Measurements from ENCODE around the gene KCTD16. TPM values are rescaled to one million over a fixed set of nuclear protein-coding genes. Genes with fewer than 3 reads are reported as not detected.

Gene KCTD16
- total RNA-seq, 1 experiment from 2014 or later: 0.08 TPM

DNA sequence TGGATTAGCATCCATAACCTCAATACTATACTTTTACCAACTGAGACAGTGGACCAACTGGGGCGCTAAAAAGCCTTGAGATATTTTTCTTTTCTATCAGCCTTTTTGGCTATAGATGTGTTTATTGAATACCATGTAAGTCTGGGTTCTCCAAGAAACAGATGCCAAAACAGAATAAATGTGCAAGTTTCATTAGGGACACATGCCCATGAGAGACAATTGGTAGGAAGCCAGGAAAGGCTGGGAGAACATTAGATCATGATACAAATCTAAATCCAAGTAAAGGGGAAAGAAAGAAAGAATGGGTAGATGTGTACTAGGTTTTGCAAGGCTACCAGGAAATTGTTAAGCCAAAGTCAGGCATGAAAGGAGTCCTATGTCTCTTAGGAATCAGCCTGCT is 152.5 kb downstream of the KCTD16 start:
- H3K4me3 ChIP-seq: no peak overlapping the region
- H3K9me3 ChIP-seq (replicated peaks): no peaks in the 10 kb centered on the region; the same call in 1 of the 2 replicates
- H3K36me3 ChIP-seq: no peaks in the 10 kb centered on the region
- H3K27ac ChIP-seq: no peak overlapping the region
- H3K4me1 ChIP-seq (replicated peaks): no peaks in the 10 kb centered on the region
- DNase-seq (ENCODE audit: low read depth in 1 of 2, low spot score in 2 of 2): no peak
- H3K27me3 ChIP-seq (replicated peaks): 0 out of 2 replicates have a peak, but pooled peaks cover 7% of the 10 kb centered on the region

DNA sequence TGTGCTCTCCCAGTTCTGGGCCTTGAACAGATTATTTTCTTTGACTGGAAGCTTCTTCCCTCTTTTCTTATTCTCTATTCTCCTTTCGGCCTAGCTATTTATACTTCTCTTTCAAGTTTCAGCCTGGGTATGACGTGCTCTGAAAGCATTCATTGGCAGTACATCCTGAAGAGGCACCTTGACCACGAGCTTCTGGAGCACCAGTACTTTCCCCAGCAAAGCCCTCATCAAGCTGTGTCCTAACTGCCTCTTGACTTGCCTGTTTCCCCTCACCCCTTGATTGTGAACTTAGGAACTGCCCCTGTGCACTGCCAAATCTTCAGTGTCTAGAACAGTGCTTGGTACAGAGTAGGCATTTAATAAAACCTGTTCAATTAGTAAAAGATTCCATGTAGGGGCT is 154.9 kb downstream of the KCTD16 start:
- no peak overlapping the region for H3K4me3 ChIP-seq
- H3K4me1 ChIP-seq (replicated peaks): no peaks in the 10 kb centered on the region
- no peaks in the 10 kb centered on the region for H3K36me3 ChIP-seq
- 0 out of 2 replicates have a peak, but pooled peaks cover 7% of the 10 kb centered on the region for H3K27me3 ChIP-seq (replicated peaks)
- DNase-seq (ENCODE audit: low read depth in 1 of 2, low spot score in 2 of 2): no peak
- H3K9me3 ChIP-seq (replicated peaks): no peaks in the 10 kb centered on the region; the same call in 1 of the 2 replicates
- no peak overlapping the region for H3K27ac ChIP-seq

DNA sequence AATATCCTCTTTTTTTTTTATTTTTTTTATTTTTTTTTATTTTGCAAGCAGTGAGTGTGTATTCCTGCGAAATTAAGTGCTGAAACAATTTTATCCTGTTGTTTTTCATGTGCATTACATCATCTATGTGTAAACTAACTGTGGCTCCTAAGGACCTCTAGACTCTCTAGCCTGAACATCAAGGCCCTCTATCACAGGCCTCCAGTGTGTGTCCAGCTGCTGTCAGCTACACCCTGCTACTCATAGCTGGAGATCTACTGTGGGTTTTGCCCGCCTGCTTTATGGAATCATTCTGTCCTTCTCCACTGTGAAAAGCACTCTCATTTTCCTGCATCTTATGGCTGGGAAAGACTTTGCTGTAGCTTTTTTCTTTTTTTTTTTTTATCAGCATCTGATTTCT is 157.8 kb downstream of the KCTD16 start:
- Histone ChIP-seq H3K27me3 (replicated peaks) (0 out of 2 replicates have a peak, but pooled peaks cover 3% of the 10 kb centered on the region), H3K36me3 (no peaks in the 10 kb centered on the region), H3K9me3 (replicated peaks) (no peaks in the 10 kb centered on the region; the same call in 1 of the 2 replicates), H3K27ac (no peak overlapping the region), H3K4me3 (no peak overlapping the region), H3K4me1 (replicated peaks) (no peaks in the 10 kb centered on the region)
- DNase-seq (ENCODE audit: low read depth in 1 of 2, low spot score in 2 of 2): no peak

DNA sequence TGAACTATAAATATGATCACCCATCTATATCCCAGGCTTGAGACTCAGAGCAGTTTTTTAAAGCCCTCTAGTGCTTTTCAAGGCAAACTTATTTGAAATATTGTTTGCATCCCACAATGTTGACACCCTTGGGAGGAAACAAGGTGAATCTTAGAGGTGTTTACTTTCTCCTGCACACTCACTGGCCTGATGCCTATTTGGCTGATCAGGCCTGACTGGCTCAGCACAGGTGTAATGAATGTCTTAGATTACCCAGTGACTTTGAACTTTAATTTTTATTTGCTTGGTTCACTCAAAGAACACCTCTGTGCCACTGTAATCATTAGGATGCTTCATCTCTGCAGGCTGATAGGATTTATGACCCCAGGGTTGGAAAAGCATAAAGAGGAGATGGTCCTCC is 158.3 kb downstream of the KCTD16 start:
- Histone ChIP-seq H3K4me3 (no peak overlapping the region), H3K36me3 (no peaks in the 10 kb centered on the region), H3K9me3 (replicated peaks) (no peaks in the 10 kb centered on the region), H3K27me3 (replicated peaks) (0 out of 2 replicates have a peak, but pooled peaks cover 3% of the 10 kb centered on the region), H3K4me1 (replicated peaks) (no peaks in the 10 kb centered on the region), H3K27ac (no peak overlapping the region)
- DNase-seq (ENCODE audit: low read depth in 1 of 2, low spot score in 2 of 2): no peak

DNA sequence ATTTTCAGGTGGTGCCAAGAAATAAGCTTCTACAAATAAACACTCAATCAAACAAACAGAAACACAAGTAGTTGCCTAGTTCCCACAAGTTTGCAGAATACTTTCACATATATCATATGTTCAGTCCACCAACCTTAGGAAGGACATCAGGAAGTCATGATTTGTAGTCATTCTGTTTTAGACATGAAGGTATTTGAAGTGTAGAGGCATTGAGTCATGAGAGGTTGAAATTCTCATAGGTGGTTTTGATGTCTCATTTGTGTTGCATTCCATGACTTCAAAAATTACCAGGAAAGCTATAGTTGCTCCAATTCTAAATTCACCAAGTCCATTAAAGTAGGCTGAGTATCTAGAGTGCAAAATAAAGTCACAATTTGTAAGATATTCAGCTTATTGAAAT is 159.0 kb downstream of the KCTD16 start:
- 0 out of 2 replicates have a peak, but pooled peaks cover 3% of the 10 kb centered on the region for H3K27me3 ChIP-seq (replicated peaks)
- H3K36me3 ChIP-seq: no peaks in the 10 kb centered on the region
- H3K4me3 ChIP-seq: no peak overlapping the region
- no peak for DNase-seq (ENCODE audit: low read depth in 1 of 2, low spot score in 2 of 2)
- H3K4me1 ChIP-seq (replicated peaks): no peaks in the 10 kb centered on the region
- no peak overlapping the region for H3K27ac ChIP-seq
- no peaks in the 10 kb centered on the region for H3K9me3 ChIP-seq (replicated peaks)

DNA sequence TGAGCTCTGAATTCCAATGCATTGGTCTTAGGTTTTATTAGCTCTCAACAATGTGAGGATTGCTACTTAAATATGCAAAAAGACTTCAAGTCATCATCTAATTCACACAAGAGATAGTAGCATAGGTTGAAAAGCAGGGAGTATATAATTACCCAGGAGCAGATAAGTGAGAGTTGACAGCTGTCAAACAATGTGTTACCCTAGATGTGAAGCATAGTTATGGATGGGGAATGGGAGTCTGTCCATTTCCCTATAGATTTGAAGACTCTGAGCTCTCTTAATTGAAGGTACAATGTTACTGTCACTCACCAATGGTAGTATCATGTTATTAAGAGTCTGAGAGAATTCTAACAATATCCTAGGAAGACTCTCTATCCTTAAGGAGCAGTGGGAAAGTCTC is 160.7 kb downstream of the KCTD16 start:
- DNase-seq (ENCODE audit: low read depth in 1 of 2, low spot score in 2 of 2): no peak
- Histone ChIP-seq H3K36me3 (no peaks in the 10 kb centered on the region), H3K27me3 (replicated peaks) (no peaks in the 10 kb centered on the region), H3K4me1 (replicated peaks) (no peaks in the 10 kb centered on the region), H3K4me3 (no peak overlapping the region), H3K27ac (no peak overlapping the region), H3K9me3 (replicated peaks) (no peaks in the 10 kb centered on the region)

DNA sequence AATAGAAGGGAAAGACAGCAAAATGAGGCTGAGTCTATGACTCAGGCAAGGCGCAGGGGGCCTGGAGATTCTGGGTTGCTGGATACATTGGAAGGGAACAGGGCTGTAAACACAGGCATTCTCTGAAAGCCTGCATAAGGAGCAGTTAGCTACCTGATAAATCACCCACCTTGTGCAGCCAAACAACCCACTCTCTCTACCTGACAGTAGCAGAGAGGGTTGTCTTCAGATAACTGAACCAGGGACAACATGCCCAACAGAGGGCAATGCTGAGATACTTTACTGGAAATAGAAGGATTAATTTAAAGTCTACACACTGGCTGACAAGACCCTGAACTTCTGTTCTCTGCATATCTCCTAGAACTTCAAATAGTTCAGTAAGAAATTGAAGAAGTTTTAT is 161.6 kb downstream of the KCTD16 start:
- Histone ChIP-seq H3K27me3 (replicated peaks) (no peaks in the 10 kb centered on the region), H3K4me3 (no peak overlapping the region), H3K27ac (no peak overlapping the region), H3K4me1 (replicated peaks) (no peaks in the 10 kb centered on the region), H3K36me3 (no peaks in the 10 kb centered on the region), H3K9me3 (replicated peaks) (no peaks in the 10 kb centered on the region)
- no peak for DNase-seq (ENCODE audit: low read depth in 1 of 2, low spot score in 2 of 2)

DNA sequence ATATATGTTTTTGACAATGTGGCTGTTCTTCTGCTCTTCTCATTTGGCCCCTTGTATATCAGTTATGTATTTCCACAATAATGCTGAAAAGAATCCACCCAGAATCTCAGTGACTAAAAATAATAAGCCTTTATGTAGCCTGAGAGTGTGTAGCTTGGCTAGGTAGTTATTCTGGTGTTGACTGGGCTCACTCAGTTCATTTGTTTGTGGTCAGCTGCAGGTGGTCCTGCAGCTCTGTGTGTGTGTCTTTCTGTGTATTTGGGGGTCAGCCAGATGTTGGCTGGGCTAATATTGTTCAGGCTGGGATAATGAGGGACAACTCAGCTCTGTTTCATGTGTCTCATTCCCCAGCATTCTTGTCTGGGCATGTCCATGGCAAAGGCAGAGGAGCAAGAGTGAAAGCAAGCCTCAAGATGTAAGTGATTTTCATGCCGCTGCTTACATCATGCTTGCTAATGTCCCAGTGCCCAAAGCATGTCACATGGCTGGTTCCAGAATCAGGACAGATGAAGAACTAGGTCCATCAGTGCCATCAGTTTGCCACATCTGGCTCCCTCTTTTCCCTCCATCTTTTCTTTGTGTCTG is 162.8 kb downstream of the KCTD16 start:
- Histone ChIP-seq H3K27ac (no peak overlapping the region), H3K36me3 (no peaks in the 10 kb centered on the region), H3K4me3 (no peak overlapping the region), H3K4me1 (replicated peaks) (no peaks in the 10 kb centered on the region), H3K27me3 (replicated peaks) (no peaks in the 10 kb centered on the region), H3K9me3 (replicated peaks) (no peaks in the 10 kb centered on the region)
- DNase-seq (ENCODE audit: low read depth in 1 of 2, low spot score in 2 of 2): no peak

DNA sequence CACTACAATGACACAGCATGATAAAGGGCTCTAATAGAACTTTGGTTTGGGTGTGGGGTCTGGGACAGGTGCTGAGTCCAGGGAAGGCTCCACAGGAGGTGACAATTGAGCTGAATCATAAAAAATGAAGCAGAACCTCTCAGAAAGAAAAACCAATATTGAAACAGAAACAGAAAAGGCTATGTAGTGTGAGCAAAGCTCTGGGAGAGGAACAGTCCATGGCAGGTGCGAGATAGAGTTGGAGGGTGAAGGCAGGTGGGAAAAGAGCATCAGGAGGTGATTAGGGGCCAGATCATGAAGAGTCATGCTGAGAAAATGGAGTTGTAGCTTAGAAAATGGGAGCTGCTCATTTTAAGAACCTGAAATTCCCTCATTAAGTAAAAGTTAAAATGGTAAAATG is 164.9 kb downstream of the KCTD16 start:
- no peaks in the 10 kb centered on the region for H3K4me1 ChIP-seq (replicated peaks)

DNA sequence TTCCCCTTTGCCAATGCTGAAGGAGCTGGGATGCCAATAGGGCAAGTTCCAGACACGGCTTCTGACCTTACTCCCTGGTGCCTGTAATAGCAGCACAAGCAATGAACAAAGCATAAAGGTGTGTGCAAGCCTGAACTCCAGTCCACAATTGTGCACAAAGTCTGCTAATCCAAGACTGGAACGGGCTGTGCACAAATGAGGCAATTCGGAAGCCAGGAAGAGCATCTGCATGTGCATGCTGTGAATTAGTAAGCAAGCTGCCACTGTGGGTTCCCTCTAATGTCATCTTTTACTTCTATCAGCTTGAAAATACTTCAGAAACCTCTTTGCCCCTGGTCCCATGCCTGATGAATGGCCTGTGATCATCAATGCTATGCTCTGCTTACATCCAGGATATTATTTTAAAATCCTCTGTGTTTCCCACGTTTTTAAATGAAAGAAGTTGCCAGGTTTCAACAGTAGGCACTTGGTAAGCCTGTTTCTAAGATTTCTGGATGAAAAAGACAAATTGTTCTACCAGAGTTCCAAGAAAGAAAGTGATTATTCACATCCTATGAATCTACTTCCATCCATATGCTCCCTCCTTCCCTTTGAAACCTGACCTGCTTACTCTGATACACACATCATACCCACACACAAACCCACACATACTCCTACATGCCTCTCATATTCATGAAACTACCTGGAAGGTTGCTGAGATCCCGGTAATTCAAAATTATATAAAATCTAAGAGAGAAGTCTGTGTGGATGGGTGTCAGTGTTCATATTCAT is 165.7 kb downstream of the KCTD16 start:
- no peak overlapping the region for H3K27ac ChIP-seq
- H3K9me3 ChIP-seq (replicated peaks): no peaks in the 10 kb centered on the region
- no peak for DNase-seq (ENCODE audit: low read depth in 1 of 2, low spot score in 2 of 2)
- no peaks in the 10 kb centered on the region for H3K4me1 ChIP-seq (replicated peaks)
- no peak overlapping the region for H3K4me3 ChIP-seq
- no peaks in the 10 kb centered on the region for H3K27me3 ChIP-seq (replicated peaks)
- no peaks in the 10 kb centered on the region for H3K36me3 ChIP-seq

More for the DNA sequence above, 164.9 kb downstream of the KCTD16 start:
- H3K9me3 ChIP-seq (replicated peaks): no peaks in the 10 kb centered on the region
- H3K27ac ChIP-seq: no peak overlapping the region
- H3K27me3 ChIP-seq (replicated peaks): no peaks in the 10 kb centered on the region
- H3K36me3 ChIP-seq: no peaks in the 10 kb centered on the region
- no peak for DNase-seq (ENCODE audit: low read depth in 1 of 2, low spot score in 2 of 2)
- no peak overlapping the region for H3K4me3 ChIP-seq

DNA sequence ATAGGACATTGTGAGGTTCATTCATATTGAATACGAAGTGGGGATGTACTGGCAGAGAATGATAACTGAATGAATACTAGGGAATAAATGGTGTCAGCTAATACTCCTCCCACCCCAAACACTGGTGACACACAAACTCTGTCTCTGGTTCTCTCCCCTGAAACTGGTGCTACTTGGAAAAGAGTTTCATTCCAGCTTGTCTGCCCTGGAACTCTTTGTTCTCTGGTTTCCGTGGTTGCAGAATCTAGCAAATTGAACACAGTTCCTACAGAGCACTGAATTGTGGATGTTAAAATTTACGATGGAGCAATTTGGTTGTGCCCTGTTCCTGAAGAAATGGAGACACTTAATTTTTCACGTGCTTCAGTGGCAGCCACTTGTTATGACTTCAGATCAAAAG is 181.7 kb downstream of the KCTD16 start:
- no peaks in the 10 kb centered on the region for H3K36me3 ChIP-seq
- no peaks in the 10 kb centered on the region for H3K4me1 ChIP-seq (replicated peaks)
- no peak overlapping the region for H3K27ac ChIP-seq
- DNase-seq (ENCODE audit: low read depth in 1 of 2, low spot score in 2 of 2): no peak
- no peak overlapping the region for H3K4me3 ChIP-seq
- H3K9me3 ChIP-seq (replicated peaks): no peaks in the 10 kb centered on the region
- H3K27me3 ChIP-seq (replicated peaks): no peaks in the 10 kb centered on the region

DNA sequence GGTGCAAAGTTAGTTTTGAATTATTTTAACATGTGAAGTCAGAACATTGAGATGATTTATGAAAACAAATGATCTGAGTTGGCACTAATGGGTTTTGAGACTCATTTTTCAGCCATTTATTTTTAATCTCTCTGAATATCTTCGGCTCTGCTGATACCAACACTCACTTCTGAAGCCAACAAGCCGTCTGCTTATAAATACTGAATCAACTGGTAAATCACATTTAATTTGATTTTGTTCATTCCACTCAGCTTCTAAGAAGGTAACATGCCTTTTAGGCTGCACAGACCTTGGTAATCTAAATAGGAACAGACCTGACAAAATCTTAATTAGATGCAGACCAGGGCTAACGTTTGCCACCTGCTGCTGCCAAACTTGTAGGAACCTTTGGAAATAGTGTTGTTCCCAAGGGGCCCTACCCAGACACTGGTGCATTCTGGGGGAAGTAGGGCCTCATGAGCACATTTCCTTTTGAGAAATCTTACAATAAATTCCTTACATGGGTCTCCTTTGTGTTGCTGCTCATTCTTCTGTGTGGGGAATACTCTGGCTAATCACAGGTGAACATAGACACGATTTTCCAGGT is 182.2 kb downstream of the KCTD16 start:
- Histone ChIP-seq H3K27ac (no peak overlapping the region), H3K9me3 (replicated peaks) (no peaks in the 10 kb centered on the region), H3K27me3 (replicated peaks) (no peaks in the 10 kb centered on the region), H3K4me1 (replicated peaks) (no peaks in the 10 kb centered on the region), H3K4me3 (no peak overlapping the region), H3K36me3 (no peaks in the 10 kb centered on the region)
- DNase-seq (ENCODE audit: low read depth in 1 of 2, low spot score in 2 of 2): no peak

DNA sequence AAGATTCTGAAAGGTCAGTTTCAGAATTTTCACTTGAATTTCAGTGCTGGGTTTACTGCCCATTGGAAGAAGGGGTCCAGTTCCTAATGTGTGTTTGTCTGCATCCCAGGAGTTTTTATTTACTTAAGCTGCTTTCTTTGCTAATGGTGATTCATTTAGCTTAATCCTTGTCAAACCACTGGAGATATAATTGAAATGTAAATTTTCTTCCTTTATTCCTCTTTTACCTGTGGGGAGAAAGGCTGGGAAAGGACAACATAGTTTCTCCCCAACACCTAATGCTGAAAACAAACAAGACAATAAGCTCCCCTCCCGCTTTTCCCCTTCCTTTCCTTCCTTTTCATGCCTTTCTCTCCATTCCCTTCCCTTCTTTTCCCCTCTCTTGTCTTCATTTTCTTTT is 185.8 kb downstream of the KCTD16 start:
- Histone ChIP-seq H3K27me3 (replicated peaks) (no peaks in the 10 kb centered on the region), H3K27ac (no peak overlapping the region), H3K9me3 (replicated peaks) (no peaks in the 10 kb centered on the region), H3K4me1 (replicated peaks) (peaks cover 1% of the 10 kb centered on the region), H3K36me3 (no peaks in the 10 kb centered on the region), H3K4me3 (no peak overlapping the region)
- DNase-seq (ENCODE audit: low read depth in 1 of 2, low spot score in 2 of 2): no peak

DNA sequence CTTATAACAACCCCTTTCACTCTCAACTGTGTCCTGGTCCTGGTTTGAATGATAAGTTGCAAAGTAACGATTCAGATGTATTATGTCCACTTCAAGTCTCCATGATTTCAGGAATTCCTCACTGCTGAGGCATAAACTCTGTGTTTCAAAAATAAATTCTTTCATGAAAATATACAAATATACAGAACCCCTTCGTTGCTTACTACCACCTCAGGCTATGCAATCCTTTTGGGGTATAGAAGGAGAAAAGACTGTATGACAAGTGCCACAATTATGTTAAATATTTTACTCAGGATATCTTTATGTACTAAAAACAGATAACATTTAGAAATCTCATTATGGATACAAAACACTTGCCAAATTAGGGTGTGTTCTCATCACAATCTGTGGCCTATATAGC is 190.7 kb downstream of the KCTD16 start:
- Histone ChIP-seq H3K36me3 (no peaks in the 10 kb centered on the region), H3K27ac (peak overlapping the region; percentile 17; the same call in 1 of the 2 replicates), H3K4me1 (replicated peaks) (peaks cover 9% of the 10 kb centered on the region), H3K4me3 (no peak overlapping the region), H3K9me3 (replicated peaks) (no peaks in the 10 kb centered on the region), H3K27me3 (replicated peaks) (no peaks in the 10 kb centered on the region)
- peak in 1 of 2 experiments; percentile 23 for DNase-seq (ENCODE audit: low read depth in 1 of 2, low spot score in 2 of 2)

Measured in SJSA1 (cell line).